ENCODE data around the gene CHRNA1. TPM values are rescaled to one million over a fixed set of nuclear protein-coding genes. Genes with fewer than 3 reads are reported as not detected.

CHRNA1 gene
- total and polyA plus RNA-seq, 10 of the 15 experiments (the other 5 are each of a cell fraction or from before 2014, with no cell fraction given): 0.05 to 0.14 TPM; not detected in 8

GRCh38 chr2:174776223-174776622, 12.0 kb upstream of the CHRNA1 start (continued):
- TF ChIP-seq E2F8 (IDR thresholded peaks at IDR 0.05; ENCODE audit: low read depth, partially characterized antibody): no peak
- peak; percentile 29 to 54 (median 45); a peak in 5 of 6 replicates for TF ChIP-seq CTCF (IDR thresholded peaks at IDR 0.05 in 2 of 3, conservative IDR thresholded peaks at IDR 0.05 in 1 of 3; ENCODE audit: control insufficient read depth in 2 of 3, extremely low read depth in 1 of 3, insufficient read depth in 1 of 3, low read depth in 3 of 3, low read length in 3 of 3)
- no peak for TF ChIP-seq ETV6 (conservative IDR thresholded peaks at IDR 0.05 in 1 of 2, IDR thresholded peaks at IDR 0.05 in 1 of 2; ENCODE audit: borderline replicate concordance in 1 of 2, low read depth in 1 of 2)
- TF ChIP-seq PKNOX1 (IDR thresholded peaks at IDR 0.05): no peak
- no peak for TF ChIP-seq CBX5 (IDR thresholded peaks at IDR 0.05; ENCODE audit: low read depth)
- TF ChIP-seq HCFC1 (IDR thresholded peaks at IDR 0.05; ENCODE audit: low read length): no peak
- TF ChIP-seq EZH2 (IDR thresholded peaks at IDR 0.05; ENCODE audit: borderline replicate concordance, control insufficient read depth, low read depth, low read length): no peak
- TF ChIP-seq SIN3A (IDR thresholded peaks at IDR 0.05; ENCODE audit: low read depth, low read length): no peak
- TF ChIP-seq RBBP5 (conservative IDR thresholded peaks at IDR 0.05): no peak
